LNCaP clone FGC (cell line): ENCODE measurements around the gene ETV6.

ENCODE experiments used
- DNase-seq: peaks from one replicate; pipeline ENCODE4 v3.0.0-alpha.2; 2011; ENCODE audit warnings: low read depth
- H3K4me3 ChIP-seq: 2 replicates; pipeline ENCODE4 v1.5.1; 2011; ENCODE audit warnings: mild to moderate bottlenecking, low read depth, low read length, control low read depth
- CTCF ChIP-seq: IDR thresholded peaks from 2 replicates; pipeline ENCODE4 v1.5.1; 2012; ENCODE audit warnings: mild to moderate bottlenecking; ENCODE audit not compliant: control insufficient read depth, insufficient read depth; ENCODE audit errors: extremely low read depth

The ETV6 gene

GRCh38 chr12:11859705-11860425, 210.4 kb downstream of the ETV6 start:
- DNase-seq, result no peak
- no peak overlapping the region for H3K4me3 ChIP-seq
- no peak for TF ChIP-seq CTCF

GRCh38 chr12:11861155-11861863, 211.8 kb downstream of the ETV6 start:
- TF ChIP-seq CTCF, result no peak
- no peak overlapping the region for H3K4me3 ChIP-seq
- no peak for DNase-seq

- DNase-seq, result no peak
- no peak overlapping the region for H3K4me3 ChIP-seq
- TF ChIP-seq CTCF, result no peak
Observed at GRCh38 chr12:11861864-11862600, 212.6 kb downstream of the ETV6 start.

GRCh38 chr12:11862798-11863197, 213.3 kb downstream of the ETV6 start:
- TF ChIP-seq CTCF, result no peak
- DNase-seq, result no peak
- H3K4me3 ChIP-seq, result no peak overlapping the region

GRCh38 chr12:11863478-11863906, 214.0 kb downstream of the ETV6 start:
- no peak overlapping the region for H3K4me3 ChIP-seq
- no peak for TF ChIP-seq CTCF
- no peak for DNase-seq

GRCh38 chr12:11863988-11864387, 214.5 kb downstream of the ETV6 start:
- no peak overlapping the region for H3K4me3 ChIP-seq
- no peak for TF ChIP-seq CTCF
- DNase-seq, result no peak
